Measurements from ENCODE around the gene AHI1. TPM values are rescaled to one million over a fixed set of nuclear protein-coding genes. Genes with fewer than 3 reads are reported as not detected.

Gene AHI1
- total RNA-seq, 1 donor from 2014 or later, result 14.2 TPM

GRCh38 chr6:135474362-135474761, 23.2 kb downstream of the AHI1 start:
- Histone ChIP-seq H3K9ac (ENCODE audit: low read length) (no peak overlapping the region), H3K79me2 (ENCODE audit: insufficient read depth, low read length) (peaks cover 3% of the 10 kb centered on the region), H3K36me3 (ENCODE audit: insufficient read depth, low read length) (no peaks in the 10 kb centered on the region), H3K4me3 (ENCODE audit: insufficient read depth, low read depth, low read length) (no peak overlapping the region), H2AFZ (ENCODE audit: low read depth, low read length) (no peak overlapping the region), H3K27ac (ENCODE audit: low read depth, low read length) (no peak overlapping the region), H4K20me1 (ENCODE audit: insufficient read depth, low read length) (no peaks in the 10 kb centered on the region), H3K4me1 (ENCODE audit: insufficient read depth, low read length) (no peaks in the 10 kb centered on the region), H3K27me3 (ENCODE audit: insufficient read depth, low read length) (no peaks in the 10 kb centered on the region), H3K9me3 (ENCODE audit: insufficient read depth, low read depth, low read length) (peaks cover 7% of the 10 kb centered on the region), H3K4me2 (ENCODE audit: low read length) (no peak overlapping the region)
- Mint-ChIP-seq H3K9me3 (ENCODE audit: unreplicated experiment) (peaks cover 10% of the 10 kb centered on the region), H3K36me3 (ENCODE audit: low read depth, unreplicated experiment) (peaks cover 18% of the 10 kb centered on the region), H3K27ac (ENCODE audit: unreplicated experiment) (no peak overlapping the region), H3K4me1 (ENCODE audit: low read depth, unreplicated experiment) (no peaks in the 10 kb centered on the region), H3K4me3 (ENCODE audit: unreplicated experiment) (no peak overlapping the region), H3K27me3 (ENCODE audit: low read depth, unreplicated experiment) (no peaks in the 10 kb centered on the region)
- TF ChIP-seq EZH2 (IDR thresholded peaks at IDR 0.05; ENCODE audit: insufficient read depth, low read length), result no peak
- TF ChIP-seq CTCF (IDR thresholded peaks at IDR 0.05; ENCODE audit: insufficient read depth, low read depth, low read length), result no peak
- FAIRE-seq, result no peak
- DNase-seq (ENCODE audit: low read depth), result no peak

- H3K9ac ChIP-seq (ENCODE audit: low read length), result no peak overlapping the region
- H3K4me2 ChIP-seq (ENCODE audit: low read length), result no peak overlapping the region
- H3K79me2 ChIP-seq (ENCODE audit: insufficient read depth, low read length), result peaks cover 3% of the 10 kb centered on the region
- Mint-ChIP-seq H3K9me3 (ENCODE audit: unreplicated experiment) (no peaks in the 10 kb centered on the region), H3K36me3 (ENCODE audit: low read depth, unreplicated experiment) (peaks cover 6% of the 10 kb centered on the region), H3K27ac (ENCODE audit: unreplicated experiment) (no peak overlapping the region), H3K27me3 (ENCODE audit: low read depth, unreplicated experiment) (no peaks in the 10 kb centered on the region), H3K4me3 (ENCODE audit: unreplicated experiment) (no peak overlapping the region), H3K4me1 (ENCODE audit: low read depth, unreplicated experiment) (no peaks in the 10 kb centered on the region)
- H3K4me3 ChIP-seq (ENCODE audit: insufficient read depth, low read depth, low read length), result no peak overlapping the region
- no peaks in the 10 kb centered on the region for H3K9me3 ChIP-seq (ENCODE audit: insufficient read depth, low read depth, low read length)
- TF ChIP-seq EZH2 (IDR thresholded peaks at IDR 0.05; ENCODE audit: insufficient read depth, low read length), result no peak
- no peak for TF ChIP-seq CTCF (IDR thresholded peaks at IDR 0.05; ENCODE audit: insufficient read depth, low read depth, low read length)
- no peaks in the 10 kb centered on the region for H3K4me1 ChIP-seq (ENCODE audit: insufficient read depth, low read length)
- DNase-seq (ENCODE audit: low read depth) (no peak), FAIRE-seq (no peak)
- H2AFZ ChIP-seq (ENCODE audit: low read depth, low read length), result no peak overlapping the region
- no peak overlapping the region for H3K27ac ChIP-seq (ENCODE audit: low read depth, low read length)
- H3K27me3 ChIP-seq (ENCODE audit: insufficient read depth, low read length), result no peaks in the 10 kb centered on the region
- H4K20me1 ChIP-seq (ENCODE audit: insufficient read depth, low read length), result no peaks in the 10 kb centered on the region
- H3K36me3 ChIP-seq (ENCODE audit: insufficient read depth, low read length), result peaks cover 16% of the 10 kb centered on the region
Measured at GRCh38 chr6:135465903-135466302, 31.6 kb downstream of the AHI1 start.

GRCh38 chr6:135465307-135465706, 32.2 kb downstream of the AHI1 start:
- Histone ChIP-seq H3K4me2 (ENCODE audit: low read length) (no peak overlapping the region), H4K20me1 (ENCODE audit: insufficient read depth, low read length) (no peaks in the 10 kb centered on the region), H3K4me1 (ENCODE audit: insufficient read depth, low read length) (no peaks in the 10 kb centered on the region), H3K9me3 (ENCODE audit: insufficient read depth, low read depth, low read length) (no peaks in the 10 kb centered on the region), H3K27me3 (ENCODE audit: insufficient read depth, low read length) (no peaks in the 10 kb centered on the region), H3K36me3 (ENCODE audit: insufficient read depth, low read length) (peaks cover 16% of the 10 kb centered on the region), H3K4me3 (ENCODE audit: insufficient read depth, low read depth, low read length) (no peak overlapping the region), H3K27ac (ENCODE audit: low read depth, low read length) (no peak overlapping the region), H2AFZ (ENCODE audit: low read depth, low read length) (no peak overlapping the region), H3K9ac (ENCODE audit: low read length) (no peak overlapping the region), H3K79me2 (ENCODE audit: insufficient read depth, low read length) (no peaks in the 10 kb centered on the region)
- Mint-ChIP-seq H3K4me3 (ENCODE audit: unreplicated experiment) (no peak overlapping the region), H3K9me3 (ENCODE audit: unreplicated experiment) (no peaks in the 10 kb centered on the region), H3K4me1 (ENCODE audit: low read depth, unreplicated experiment) (no peaks in the 10 kb centered on the region), H3K27me3 (ENCODE audit: low read depth, unreplicated experiment) (no peaks in the 10 kb centered on the region), H3K36me3 (ENCODE audit: low read depth, unreplicated experiment) (peaks cover 6% of the 10 kb centered on the region), H3K27ac (ENCODE audit: unreplicated experiment) (no peak overlapping the region)
- no peak for TF ChIP-seq CTCF (IDR thresholded peaks at IDR 0.05; ENCODE audit: insufficient read depth, low read depth, low read length)
- FAIRE-seq (no peak), DNase-seq (ENCODE audit: low read depth) (no peak)

Measured in astrocyte (in vitro differentiated cells and primary cell).